IMR-90 (cell line): ENCODE data around the gene USP28. TPM values are rescaled to one million over a fixed set of nuclear protein-coding genes. Genes with fewer than 3 reads are reported as not detected.

Experiments used
- ATAC-seq: fragments of 200-7000 bp; cut with Tn5 transposase; 2 replicates; pipeline ENCODE4 v1.9.1; 2020; ENCODE audit warnings: low read depth, mild to moderate bottlenecking, moderate library complexity
- BruUV-seq: library from RNA; stranded (reverse); fragments of 400-500 nt; replicated peaks from 2 replicates; lab custom pipeline; 2021; lab: Mats Ljungman, UMichigan
- CTCF ChIA-PET: fragments of 300-600 bp; formaldehyde crosslinking; extraction: SDS; loops from one replicate; lab custom pipeline; 2021; ENCODE audit warnings: antibody characterized with exemption; lab: Yijun Ruan, JAX
- POLR2A ChIA-PET: fragments of 300-600 bp; sonication (Branson Sonifier 250); formaldehyde crosslinking; loops from one replicate; lab custom pipeline; 2022; ENCODE audit warnings: antibody characterized with exemption; ENCODE audit not compliant: unreplicated experiment; lab: Charles Lee
- DNase-seq: peaks from one replicate; pipeline ENCODE4 v3.0.0; 2013
- H2AFZ ChIP-seq: replicated peaks from 2 replicates; pipeline ENCODE3; 2013; ENCODE audit warnings: low read length, mild to moderate bottlenecking; ENCODE audit not compliant: poor library complexity
- H2AK5ac ChIP-seq: 2 replicates; pipeline ENCODE4 v1.6.1; 2013; ENCODE audit warnings: low read depth, low read length, inconsistent platforms
- H2AK9ac ChIP-seq: replicated peaks from 2 replicates; pipeline ENCODE3; 2013; ENCODE audit warnings: mild to moderate bottlenecking, low read depth, low read length, moderate library complexity; ENCODE audit not compliant: poor library complexity
- H2BK120ac ChIP-seq: 2 replicates; pipeline ENCODE4 v1.6.1; 2013; ENCODE audit warnings: low read depth, low read length, inconsistent platforms
- H2BK15ac ChIP-seq: 3 replicates; pipeline ENCODE4 v1.6.1; 2013; ENCODE audit warnings: low read depth, low read length, inconsistent platforms
- H2BK20ac ChIP-seq: 2 replicates; pipeline ENCODE4 v1.6.1; 2013; ENCODE audit warnings: low read depth, mild to moderate bottlenecking, inconsistent platforms, low read length, moderate library complexity
- H2BK5ac ChIP-seq: 2 replicates; pipeline ENCODE4 v1.6.1; 2013; ENCODE audit warnings: mild to moderate bottlenecking, low read depth, low read length, inconsistent platforms; ENCODE audit not compliant: poor library complexity, severe bottlenecking
- H3K14ac ChIP-seq: replicated peaks from 2 replicates; pipeline ENCODE4 v1.6.1; 2013; ENCODE audit warnings: low read depth, low read length, inconsistent platforms
- H3K18ac ChIP-seq: 2 replicates; pipeline ENCODE4 v1.6.1; 2013; ENCODE audit warnings: low read depth, low read length, control low read depth
- H3K23ac ChIP-seq: 2 replicates; pipeline ENCODE4 v1.6.1; 2013; ENCODE audit warnings: low read depth, low read length, inconsistent platforms
- H3K27ac ChIP-seq: 2 replicates; pipeline ENCODE4 v1.5.1; 2013; ENCODE audit warnings: mild to moderate bottlenecking, control low read depth, low read length; ENCODE audit not compliant: insufficient read depth
- H3K27me3 ChIP-seq: 2 replicates; pipeline ENCODE4 v1.6.1; 2013; ENCODE audit warnings: low read length; ENCODE audit not compliant: control insufficient read depth, insufficient read depth
- H3K36me3 ChIP-seq: 2 replicates; pipeline ENCODE4 v1.6.1; 2013; ENCODE audit warnings: low read length, mixed read lengths; ENCODE audit not compliant: control insufficient read depth, insufficient read depth
- H3K4ac ChIP-seq: 2 replicates; pipeline ENCODE4 v1.6.1; 2013; ENCODE audit warnings: low read depth, low read length, inconsistent platforms
- H3K4me1 ChIP-seq: 2 replicates; pipeline ENCODE4 v1.6.1; 2013; ENCODE audit warnings: low read length, mixed read lengths; ENCODE audit not compliant: control insufficient read depth, insufficient read depth
- H3K4me2 ChIP-seq: 2 replicates; pipeline ENCODE4 v1.6.1; 2013; ENCODE audit warnings: low read depth, mild to moderate bottlenecking, control low read depth, low read length, moderate library complexity
- H3K4me3 ChIP-seq: 2 replicates; pipeline ENCODE4 v1.5.1; 2013; ENCODE audit warnings: low read depth, mild to moderate bottlenecking, control low read depth, low read length, moderate library complexity; ENCODE audit not compliant: insufficient read depth
- H3K56ac ChIP-seq: 2 replicates; pipeline ENCODE4 v1.6.1; 2013; ENCODE audit warnings: low read length, inconsistent platforms; ENCODE audit not compliant: insufficient read depth; ENCODE audit errors: extremely low read depth
- H3K79me1 ChIP-seq, 2 experiments: 2 replicates each; pipeline ENCODE4 v1.6.1; 2013; ENCODE audit warnings: low read length in 2 of 2, inconsistent platforms in 1 of 2, low read depth in 1 of 2
- H3K9ac ChIP-seq: 2 replicates; pipeline ENCODE4 v1.6.1; 2013; ENCODE audit warnings: low read depth, low read length, control low read depth
- H3K9me1 ChIP-seq: 2 replicates; pipeline ENCODE4 v1.6.1; 2013; ENCODE audit warnings: low read length, inconsistent platforms; ENCODE audit not compliant: insufficient read depth
- H3K9me3 ChIP-seq: 2 replicates; pipeline ENCODE4 v1.6.1; 2013; ENCODE audit warnings: low read length; ENCODE audit not compliant: control insufficient read depth, insufficient read depth
- H4K20me1 ChIP-seq: 2 replicates; pipeline ENCODE4 v1.6.1; 2013; ENCODE audit warnings: low read length, inconsistent platforms; ENCODE audit not compliant: insufficient read depth
- H4K5ac ChIP-seq: 2 replicates; pipeline ENCODE4 v1.6.1; 2013; ENCODE audit warnings: mild to moderate bottlenecking, low read depth, low read length, control low read depth
- H4K8ac ChIP-seq, 2 experiments: 2 replicates each; pipeline ENCODE4 v1.6.1; 2013; ENCODE audit warnings: low read depth in 2 of 2, low read length in 2 of 2, control low read depth in 1 of 2, inconsistent platforms in 1 of 2
- H4K91ac ChIP-seq: 2 replicates; pipeline ENCODE4 v1.6.1; 2013; ENCODE audit warnings: low read depth, low read length, inconsistent platforms; ENCODE audit not compliant: insufficient read depth
- BHLHE40 ChIP-seq: fragments of 150-350 bp; IDR thresholded peaks from 2 replicates; pipeline ENCODE4 v1.6.1; 2016; ENCODE audit warnings: mild to moderate bottlenecking, low read depth, low read length
- CEBPB ChIP-seq: IDR thresholded peaks from 2 replicates; pipeline ENCODE4 v1.6.1; 2012; ENCODE audit warnings: low read depth, low read length, improper control_type of control experiment
- CHD1 ChIP-seq: IDR thresholded peaks from 2 replicates; pipeline ENCODE4 v1.6.1; 2012; ENCODE audit warnings: low read depth, low read length, improper control_type of control experiment
- ELK1 ChIP-seq: fragments of 150-350 bp; IDR thresholded peaks from 2 replicates; pipeline ENCODE4 v1.6.1; 2016; ENCODE audit warnings: low read depth, mild to moderate bottlenecking, low read length, moderate library complexity, borderline replicate concordance
- FOS ChIP-seq: fragments of 150-350 bp; IDR thresholded peaks from 2 replicates; pipeline ENCODE4 v1.6.1; 2016; ENCODE audit warnings: low read depth, low read length
- MAZ ChIP-seq: IDR thresholded peaks from 2 replicates; pipeline ENCODE4 v1.6.1; 2012; ENCODE audit warnings: low read depth, mild to moderate bottlenecking, low read length, improper control_type of control experiment, moderate library complexity, borderline replicate concordance
- POLR2A ChIP-seq: IDR thresholded peaks from 2 replicates; pipeline ENCODE4 v1.6.1; 2012; ENCODE audit warnings: mild to moderate bottlenecking, low read depth, low read length
- RCOR1 ChIP-seq: IDR thresholded peaks from 2 replicates; pipeline ENCODE4 v1.6.1; 2012; ENCODE audit warnings: mild to moderate bottlenecking, low read length, improper control_type of control experiment; ENCODE audit not compliant: insufficient replicate concordance
- USF2 ChIP-seq: fragments of 150-350 bp; IDR thresholded peaks from 2 replicates; pipeline ENCODE4 v1.6.1; 2017; ENCODE audit warnings: mild to moderate bottlenecking, antibody characterized with exemption, low read length, low read depth
- WGBS, 2 experiments: methylation state at CpG; one replicate each; pipeline versions ENCODE4 v1.1.5 to v1.1.7; 2013; ENCODE audit warnings: missing lambda C conversion rate in 2 of 2; ENCODE audit not compliant: insufficient read length in 1 of 2; ENCODE audit errors: extremely low coverage in 2 of 2; 5-methylcytosine and 5-hydroxymethylcytosine counted together
- dilution Hi-C: fragments of 300-500 bp; cut with HindIII; formaldehyde crosslinking; loops from one replicate; pipeline ENCODE4 v1.14.3; 2018; ENCODE audit warnings: low sequenced_read_pairs; ENCODE audit not compliant: unreplicated experiment
- in situ Hi-C: fragments of 300-500 bp; cut with MboI; formaldehyde crosslinking; loops from 3 replicates; pipeline ENCODE4 v1.14.3; 2019; ENCODE audit warnings: low sequenced_read_pairs, inconsistent platforms, mixed read lengths
- intact Hi-C: fragments of 100-400 bp; cut with micrococcal nuclease; formaldehyde crosslinking; loops from 2 replicates; pipeline ENCODE4 v1.10.0; 2022
- polyA plus RNA-seq, 3 experiments: library from polyadenylated mRNA; depleted of rRNA; stranded (reverse); fragments of >200 nt; gene quantifications; 2 replicates each; pipeline ENCODE4 v1.2.3, GENCODE V29; 2012; ENCODE audit warnings: low replicate concordance in 1 of 3
- total RNA-seq: library from RNA; depleted of rRNA; stranded (reverse); fragments of >200 nt; gene quantifications from 2 replicates; pipeline ENCODE4 v1.2.3, GENCODE V29; 2012
- TF ChIP-seq, protein P1 (sequence below): conservative IDR thresholded peaks from 2 replicates; pipeline ENCODE4 v1.5.1; 2012; ENCODE audit warnings: mild to moderate bottlenecking, low read depth, low read length, improper control_type of control experiment

USP28 gene
- total and polyA plus RNA-seq, 2 of the 4 experiments (the other 2 are of a cell fraction): 17.0 to 36.0 TPM

- in situ Hi-C loops (no loop called here), intact Hi-C loops (no loop called here), dilution Hi-C loops (no loop called here)
- no peak overlapping the region for H3K18ac ChIP-seq
- no peak overlapping the region for H2AK5ac ChIP-seq
- TF ChIP-seq CHD1: no peak
- no peak for TF ChIP-seq BHLHE40
- TF ChIP-seq USF2: no peak
- no peak for TF ChIP-seq CEBPB
- TF ChIP-seq, protein P1, sequence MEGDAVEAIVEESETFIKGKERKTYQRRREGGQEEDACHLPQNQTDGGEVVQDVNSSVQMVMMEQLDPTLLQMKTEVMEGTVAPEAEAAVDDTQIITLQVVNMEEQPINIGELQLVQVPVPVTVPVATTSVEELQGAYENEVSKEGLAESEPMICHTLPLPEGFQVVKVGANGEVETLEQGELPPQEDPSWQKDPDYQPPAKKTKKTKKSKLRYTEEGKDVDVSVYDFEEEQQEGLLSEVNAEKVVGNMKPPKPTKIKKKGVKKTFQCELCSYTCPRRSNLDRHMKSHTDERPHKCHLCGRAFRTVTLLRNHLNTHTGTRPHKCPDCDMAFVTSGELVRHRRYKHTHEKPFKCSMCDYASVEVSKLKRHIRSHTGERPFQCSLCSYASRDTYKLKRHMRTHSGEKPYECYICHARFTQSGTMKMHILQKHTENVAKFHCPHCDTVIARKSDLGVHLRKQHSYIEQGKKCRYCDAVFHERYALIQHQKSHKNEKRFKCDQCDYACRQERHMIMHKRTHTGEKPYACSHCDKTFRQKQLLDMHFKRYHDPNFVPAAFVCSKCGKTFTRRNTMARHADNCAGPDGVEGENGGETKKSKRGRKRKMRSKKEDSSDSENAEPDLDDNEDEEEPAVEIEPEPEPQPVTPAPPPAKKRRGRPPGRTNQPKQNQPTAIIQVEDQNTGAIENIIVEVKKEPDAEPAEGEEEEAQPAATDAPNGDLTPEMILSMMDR: no peak
- no peak for TF ChIP-seq FOS
- TF ChIP-seq POLR2A: no peak
- no peak for TF ChIP-seq ELK1
- TF ChIP-seq MAZ: no peak
- TF ChIP-seq RCOR1: no peak
- ChIA-PET POLR2A (no interaction called here), CTCF (no interaction called here)
- no peak overlapping the region for H3K9ac ChIP-seq
- H4K91ac ChIP-seq: no peak overlapping the region
- H3K79me1 ChIP-seq: no peaks in the 10 kb centered on the region
- no TSS peak for BruUV-seq
- H2AK9ac ChIP-seq: no peak overlapping the region
- H3K4me1 ChIP-seq: peaks cover 2% of the 10 kb centered on the region; the same call in 1 of the 2 replicates
- no peak overlapping the region for H3K23ac ChIP-seq
- no peak overlapping the region for H3K4me3 ChIP-seq
- no peak overlapping the region for H2BK20ac ChIP-seq
- ATAC-seq (no peak), DNase-seq (no peak)
- peaks cover 8% of the 10 kb centered on the region for H3K36me3 ChIP-seq
- H3K27me3 ChIP-seq: no peaks in the 10 kb centered on the region
- H2BK120ac ChIP-seq: no peak overlapping the region
- H3K4me2 ChIP-seq: no peak overlapping the region
- H2BK15ac ChIP-seq: no peak overlapping the region
- H2BK5ac ChIP-seq: no peak overlapping the region
- no peak overlapping the region for H3K4ac ChIP-seq
- no peak overlapping the region for H3K56ac ChIP-seq
- no CpG with 5 or more reads among the region's 1 CpG for WGBS, 2 experiments
- H4K8ac ChIP-seq: no peak overlapping the region
- no peak overlapping the region for H3K14ac ChIP-seq
- H3K9me1 ChIP-seq: peaks cover 2% of the 10 kb centered on the region; the same call in 1 of the 2 replicates
- no peak overlapping the region for H4K5ac ChIP-seq
- no peak overlapping the region for H2AFZ ChIP-seq
- no peaks in the 10 kb centered on the region for H4K20me1 ChIP-seq
- no peak overlapping the region for H3K27ac ChIP-seq
- H3K9me3 ChIP-seq: no peaks in the 10 kb centered on the region
Observed at GRCh38 chr11:113828191-113828590, 47.2 kb downstream of the USP28 start.
